ENCODE results near the gene DSCAML1.

GRCh38 chr11:117480221-117480620, 316.8 kb downstream of the DSCAML1 start:
- TF ChIP-seq MAX (IDR thresholded peaks at IDR 0.05; ENCODE audit: low read depth, low read length) = no peak
- TF ChIP-seq CHD4 (IDR thresholded peaks at IDR 0.05) = no peak
- no peak for TF ChIP-seq SP1 (IDR thresholded peaks at IDR 0.05; ENCODE audit: low read depth, low read length)
- TF ChIP-seq SPI1 (IDR thresholded peaks at IDR 0.05; ENCODE audit: borderline replicate concordance, insufficient read depth, low read depth, low read length) = no peak
- no peak for TF ChIP-seq NFXL1 (IDR thresholded peaks at IDR 0.05; ENCODE audit: borderline replicate concordance)
- no peak for TF ChIP-seq ETV6 (conservative IDR thresholded peaks at IDR 0.05 in 1 of 2, IDR thresholded peaks at IDR 0.05 in 1 of 2; ENCODE audit: borderline replicate concordance in 1 of 2, low read depth in 1 of 2)
- TF ChIP-seq POLR2AphosphoS5 (IDR thresholded peaks at IDR 0.05; ENCODE audit: low read length) = no peak
- no peak for TF ChIP-seq PBX3 (IDR thresholded peaks at IDR 0.05; ENCODE audit: insufficient replicate concordance, low read depth, low read length)
- no peak for TF ChIP-seq YY1 (IDR thresholded peaks at IDR 0.05; ENCODE audit: low read depth, low read length)
- no peak for TF ChIP-seq CTCF (IDR thresholded peaks at IDR 0.05 in 2 of 3, conservative IDR thresholded peaks at IDR 0.05 in 1 of 3; ENCODE audit: control insufficient read depth in 2 of 3, extremely low read depth in 1 of 3, insufficient read depth in 1 of 3, low read depth in 3 of 3, low read length in 3 of 3)

Data from GM12878 (cell line).